WTC11 (cell line): ENCODE data around the gene KCMF1. TPM values are rescaled to one million over a fixed set of nuclear protein-coding genes. Genes with fewer than 3 reads are reported as not detected.
A peak's percentile ranks its signal among the peaks of the same experiment; 100 is the strongest.

Experiments
- ATAC-seq: fragments of 200-7000 bp; cut with Tn5 transposase; 2 replicates; pipeline ENCODE4 v1.10.0; 2021; ENCODE audit warnings: mild to moderate bottlenecking, moderate library complexity
- CTCF ChIA-PET: fragments of 300-600 bp; sonication (Branson Sonifier 250); formaldehyde crosslinking; loops from one replicate; lab custom pipeline; 2021; ENCODE audit warnings: antibody characterized with exemption; lab: Charles Lee
- POLR2A ChIA-PET: fragments of 350-600 bp; sonication (Branson Sonifier 250); formaldehyde crosslinking; loops from one replicate; lab custom pipeline; 2021; ENCODE audit warnings: antibody characterized with exemption; lab: Charles Lee
- DNase-seq: peaks from one replicate; pipeline ENCODE4 v3.0.0; 2021; ENCODE audit warnings: low spot score
- H3K27ac Mint-ChIP-seq: 2 replicates; pipeline ENCODE4 v1.8.0; 2021; ENCODE audit warnings: mixed read lengths
- H3K27me3 Mint-ChIP-seq: 2 replicates; pipeline ENCODE4 v1.8.0; 2021; ENCODE audit warnings: low read depth, mild to moderate bottlenecking, moderate library complexity, mixed read lengths
- H3K36me3 Mint-ChIP-seq: 2 replicates; pipeline ENCODE4 v1.8.0; 2021; ENCODE audit warnings: mixed read lengths
- H3K4me1 Mint-ChIP-seq: 2 replicates; pipeline ENCODE4 v1.8.0; 2022; ENCODE audit warnings: mixed read lengths
- H3K4me3 Mint-ChIP-seq: 2 replicates; pipeline ENCODE4 v1.8.0; 2021; ENCODE audit warnings: mild to moderate bottlenecking, moderate library complexity, mixed read lengths
- H3K9me3 Mint-ChIP-seq: 2 replicates; pipeline ENCODE4 v1.8.0; 2021; ENCODE audit warnings: mixed read lengths
- E2F4 ChIP-seq: sonication (generic); formaldehyde crosslinking; IDR thresholded peaks from 2 replicates; pipeline ENCODE4 v1.8.1; 2022; ENCODE audit warnings: low read depth, mild to moderate bottlenecking, moderate library complexity, missing genetic modification reagents, borderline replicate concordance
- ERG ChIP-seq: fragments of 250-450 bp; sonication (Bioruptor Pico); IDR thresholded peaks from 2 replicates; pipeline ENCODE4 v1.8.0; 2021; ENCODE audit warnings: mild to moderate bottlenecking
- FOXJ3 ChIP-seq: sonication (generic); formaldehyde crosslinking; IDR thresholded peaks from 2 replicates; pipeline ENCODE4 v1.9.0; 2021; ENCODE audit warnings: missing genetic modification reagents, mild to moderate bottlenecking, borderline replicate concordance
- FOXP4 ChIP-seq: sonication (generic); formaldehyde crosslinking; IDR thresholded peaks from 2 replicates; pipeline ENCODE4 v1.8.0; 2022; ENCODE audit warnings: mild to moderate bottlenecking, missing genetic modification reagents
- GRHL2 ChIP-seq: fragments of 250-450 bp; sonication (Bioruptor Pico); IDR thresholded peaks from 2 replicates; pipeline ENCODE4 v1.8.0; 2022; ENCODE audit warnings: mild to moderate bottlenecking, moderate library complexity; ENCODE audit not compliant: insufficient replicate concordance, severe bottlenecking
- MLX ChIP-seq: sonication (generic); formaldehyde crosslinking; IDR thresholded peaks from 2 replicates; pipeline ENCODE4 v1.8.1; 2023; ENCODE audit warnings: mild to moderate bottlenecking, missing genetic modification reagents, moderate library complexity
- MYBL2 ChIP-seq: sonication (generic); formaldehyde crosslinking; IDR thresholded peaks from 2 replicates; pipeline ENCODE4 v1.8.1; 2023; ENCODE audit warnings: mild to moderate bottlenecking, moderate library complexity, missing genetic modification reagents
- NR1H2 ChIP-seq: sonication (generic); formaldehyde crosslinking; IDR thresholded peaks from 2 replicates; pipeline ENCODE4 v1.9.0; 2021; ENCODE audit warnings: mild to moderate bottlenecking, moderate library complexity, missing genetic modification reagents
- USF2 ChIP-seq: sonication (generic); formaldehyde crosslinking; IDR thresholded peaks from 2 replicates; pipeline ENCODE4 v1.8.1; 2023; ENCODE audit warnings: mild to moderate bottlenecking, missing genetic modification reagents, moderate library complexity
- ZBTB21 ChIP-seq: sonication (generic); formaldehyde crosslinking; IDR thresholded peaks from 2 replicates; pipeline ENCODE4 v1.8.1; 2023; ENCODE audit warnings: mild to moderate bottlenecking, missing genetic modification reagents, borderline replicate concordance
- ZNF281 ChIP-seq: sonication (generic); formaldehyde crosslinking; IDR thresholded peaks from 2 replicates; pipeline ENCODE4 v1.8.0; 2023; ENCODE audit warnings: mild to moderate bottlenecking, missing genetic modification reagents
- ZNF532 ChIP-seq: fragments of 250-450 bp; sonication (Bioruptor Pico); IDR thresholded peaks from 2 replicates; pipeline ENCODE4 v1.9.0; 2021; ENCODE audit warnings: mild to moderate bottlenecking, borderline replicate concordance
- total RNA-seq: library from RNA; stranded (reverse); gene quantifications from 3 replicates; pipeline ENCODE4 v1.2.3, GENCODE V29; 2021

KCMF1 gene
- total RNA-seq, 1 experiment from 2014 or later, result 117 TPM

GRCh38 chr2:84939426-84940087, 31.4 kb upstream of the KCMF1 start (continued):
- TF ChIP-seq FOXP4 (CRISPR knock-in tag) (no peak), NR1H2 (no peak), USF2 (CRISPR knock-in tag) (no peak), FOXJ3 (CRISPR knock-in tag) (no peak), E2F4 (CRISPR knock-in tag) (no peak)

- H3K36me3 Mint-ChIP-seq, result no peaks in the 10 kb centered on the region
- no peak for DNase-seq
- peak; percentile 69 for ATAC-seq
- H3K27me3 Mint-ChIP-seq, result no peaks in the 10 kb centered on the region; the same call in 1 of the 2 replicates
- no peak for TF ChIP-seq MLX
- no peak for TF ChIP-seq ERG (CRISPR knock-in tag)
- no peak for TF ChIP-seq ZBTB21
- no peak for TF ChIP-seq ZNF532
- TF ChIP-seq ZNF281, result no peak
- TF ChIP-seq MYBL2 (CRISPR knock-in tag), result no peak
- no peak for TF ChIP-seq GRHL2 (CRISPR knock-in tag)
- no peak overlapping the region for H3K4me3 Mint-ChIP-seq
- H3K27ac Mint-ChIP-seq, result peak overlapping the region; percentile 86; the same call in 1 of the 2 replicates
- ChIA-PET POLR2A (interaction anchor here (2.4 kb wide), 1 partner anchor 18 kb away, joined by 10 read pairs; no protein-coding TSS in a partner anchor), CTCF (interaction anchor here (0.6 to 4.9 kb wide), 5 partner anchors 9 to 149 kb away, joined by 3 to 39 read pairs (median 4); no protein-coding TSS in a partner anchor)
- no peaks in the 10 kb centered on the region for H3K9me3 Mint-ChIP-seq
- peaks cover 26% of the 10 kb centered on the region for H3K4me1 Mint-ChIP-seq
These were observed 30.9 kb upstream of the KCMF1 start for GRCh38 chr2:84940088-84940470.
